ACC112 (cell line): Measurements from ENCODE around the gene CTBP2.
"Not testable (repeated sequence)": the region's sequence is repeated elsewhere in the genome, so short reads cannot be mapped to it uniquely, and the experiment has no call there.

ENCODE experiments used
- H2AFZ ChIP-seq: fragments of 200-600 bp; sonication (generic); one replicate; pipeline ENCODE4 v1.6.0; 2017; ENCODE audit warnings: antibody characterized with exemption, low read length; ENCODE audit not compliant: unreplicated experiment
- H3K27ac ChIP-seq: fragments of 200-600 bp; sonication (generic); 2 replicates; pipeline ENCODE4 v1.5.1; 2014; ENCODE audit warnings: low read depth, mild to moderate bottlenecking, antibody characterized with exemption, low read length, moderate library complexity
- H3K27me3 ChIP-seq: fragments of 200-600 bp; sonication (generic); 2 replicates; pipeline ENCODE4 v1.6.1; 2014; ENCODE audit warnings: mild to moderate bottlenecking, antibody characterized with exemption, low read length, moderate library complexity, mixed read lengths; ENCODE audit not compliant: insufficient read depth
- H3K36me3 ChIP-seq: fragments of 200-600 bp; sonication (generic); 2 replicates; pipeline ENCODE4 v1.6.1; 2016; ENCODE audit warnings: mild to moderate bottlenecking, antibody characterized with exemption, low read length, moderate library complexity, mixed read lengths; ENCODE audit not compliant: insufficient read depth
- H3K4me1 ChIP-seq: fragments of 200-600 bp; sonication (generic); one replicate; pipeline ENCODE4 v1.6.1; 2016; ENCODE audit warnings: low read length, mixed read lengths; ENCODE audit not compliant: insufficient read depth, unreplicated experiment, control insufficient read depth
- H3K4me3 ChIP-seq: fragments of 200-600 bp; sonication (generic); 2 replicates; pipeline ENCODE4 v1.5.1; 2014; ENCODE audit warnings: mild to moderate bottlenecking, low read depth, low read length
- H3K79me2 ChIP-seq: fragments of 200-600 bp; sonication (generic); one replicate; pipeline ENCODE4 v1.6.0; 2016; ENCODE audit warnings: low read length; ENCODE audit not compliant: control insufficient read depth, unreplicated experiment, insufficient read depth

The CTBP2 gene

DNA sequence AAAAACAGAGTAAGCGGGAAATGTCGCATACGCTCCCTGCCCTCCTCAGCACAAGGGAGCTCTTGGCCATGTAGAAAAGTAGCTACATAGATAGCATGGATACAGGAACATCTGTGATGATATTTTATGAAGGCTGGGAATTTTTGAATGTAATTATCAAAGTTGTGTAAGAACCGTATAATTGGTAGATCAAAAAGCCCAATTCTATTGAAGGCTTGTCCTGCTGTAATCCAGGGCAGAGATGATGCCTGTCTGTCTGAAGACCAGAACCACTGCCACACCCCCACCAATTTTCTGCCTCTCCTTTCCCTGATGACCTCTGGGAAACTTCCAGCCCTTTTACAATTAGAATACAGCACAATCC is 167.0 kb downstream of the CTBP2 start:
- Histone ChIP-seq H3K79me2 (peaks cover 3% of the 10 kb centered on the region), H3K36me3 (peaks cover 20% of the 10 kb centered on the region), H3K4me3 (no peak overlapping the region), H3K4me1 (no peaks in the 10 kb centered on the region), H2AFZ (no peak overlapping the region), H3K27ac (no peak overlapping the region), H3K27me3 (no peaks in the 10 kb centered on the region)

DNA sequence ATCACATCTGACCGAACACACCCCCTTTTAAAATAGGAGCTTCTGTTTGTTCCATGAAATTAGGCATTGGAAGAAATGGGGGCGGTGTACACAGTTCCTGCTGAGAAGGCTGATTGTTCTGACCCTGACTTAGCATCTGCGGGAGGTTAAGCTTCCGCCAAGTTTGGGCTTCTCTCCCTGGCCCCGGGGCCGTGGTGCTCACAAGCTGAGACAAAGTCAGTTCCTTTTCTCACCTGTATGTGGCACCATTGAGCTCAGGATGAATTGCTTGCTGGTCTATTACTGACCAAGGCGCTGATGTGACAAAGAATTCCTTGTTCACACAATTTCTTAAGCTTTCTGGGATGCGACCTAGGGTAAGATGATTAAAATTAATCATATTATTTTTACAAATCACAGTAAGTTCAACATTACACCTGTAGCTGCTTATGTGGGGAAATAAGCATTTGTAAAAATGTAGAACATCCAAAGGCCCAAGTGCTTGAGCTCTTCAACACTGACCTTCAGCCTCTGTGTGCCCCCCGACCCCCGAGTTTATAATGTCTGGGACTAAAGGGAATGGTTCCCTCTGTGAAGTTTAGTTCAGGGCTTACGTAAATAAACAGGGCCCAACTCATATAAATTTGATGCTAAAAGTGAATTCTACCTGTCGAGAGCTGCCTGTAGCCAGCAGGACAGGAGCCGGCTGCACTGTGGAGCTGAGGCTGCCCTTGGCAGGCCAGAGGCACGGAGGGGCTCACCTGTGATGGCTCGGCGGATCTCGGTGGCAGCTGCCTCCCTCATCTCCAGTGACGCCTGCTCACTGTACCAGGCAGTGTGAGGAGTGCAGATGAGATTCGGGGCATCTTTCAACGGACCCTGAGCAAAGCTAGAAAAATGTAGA is 167.7 kb downstream of the CTBP2 start:
- peaks cover 3% of the 10 kb centered on the region for H3K79me2 ChIP-seq
- no peak overlapping the region for H3K27ac ChIP-seq
- no peaks in the 10 kb centered on the region for H3K4me1 ChIP-seq
- peaks cover 25% of the 10 kb centered on the region for H3K36me3 ChIP-seq
- H2AFZ ChIP-seq = no peak overlapping the region
- no peaks in the 10 kb centered on the region for H3K27me3 ChIP-seq
- H3K4me3 ChIP-seq = no peak overlapping the region

DNA sequence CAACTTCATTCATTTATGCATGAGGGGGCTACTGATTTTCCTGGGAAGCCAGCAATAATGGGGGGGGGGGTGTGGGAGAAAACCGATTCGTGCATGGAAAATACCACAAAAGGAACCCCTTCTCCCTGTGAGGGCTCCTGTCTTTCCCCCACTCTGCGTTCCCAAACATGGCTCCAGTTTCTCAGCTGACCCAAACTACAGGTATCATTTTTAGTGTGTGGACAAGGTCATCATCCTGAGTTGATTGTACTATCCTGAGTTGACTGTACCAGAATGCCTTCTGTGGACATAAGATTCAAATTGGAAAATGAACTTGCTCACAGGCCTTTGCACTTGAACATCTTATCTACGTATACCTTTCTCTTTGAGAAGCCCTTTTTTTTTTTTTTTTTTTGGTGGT is 168.5 kb downstream of the CTBP2 start:
- Histone ChIP-seq H3K4me1 (no peaks in the 10 kb centered on the region), H3K36me3 (peaks cover 30% of the 10 kb centered on the region)

DNA sequence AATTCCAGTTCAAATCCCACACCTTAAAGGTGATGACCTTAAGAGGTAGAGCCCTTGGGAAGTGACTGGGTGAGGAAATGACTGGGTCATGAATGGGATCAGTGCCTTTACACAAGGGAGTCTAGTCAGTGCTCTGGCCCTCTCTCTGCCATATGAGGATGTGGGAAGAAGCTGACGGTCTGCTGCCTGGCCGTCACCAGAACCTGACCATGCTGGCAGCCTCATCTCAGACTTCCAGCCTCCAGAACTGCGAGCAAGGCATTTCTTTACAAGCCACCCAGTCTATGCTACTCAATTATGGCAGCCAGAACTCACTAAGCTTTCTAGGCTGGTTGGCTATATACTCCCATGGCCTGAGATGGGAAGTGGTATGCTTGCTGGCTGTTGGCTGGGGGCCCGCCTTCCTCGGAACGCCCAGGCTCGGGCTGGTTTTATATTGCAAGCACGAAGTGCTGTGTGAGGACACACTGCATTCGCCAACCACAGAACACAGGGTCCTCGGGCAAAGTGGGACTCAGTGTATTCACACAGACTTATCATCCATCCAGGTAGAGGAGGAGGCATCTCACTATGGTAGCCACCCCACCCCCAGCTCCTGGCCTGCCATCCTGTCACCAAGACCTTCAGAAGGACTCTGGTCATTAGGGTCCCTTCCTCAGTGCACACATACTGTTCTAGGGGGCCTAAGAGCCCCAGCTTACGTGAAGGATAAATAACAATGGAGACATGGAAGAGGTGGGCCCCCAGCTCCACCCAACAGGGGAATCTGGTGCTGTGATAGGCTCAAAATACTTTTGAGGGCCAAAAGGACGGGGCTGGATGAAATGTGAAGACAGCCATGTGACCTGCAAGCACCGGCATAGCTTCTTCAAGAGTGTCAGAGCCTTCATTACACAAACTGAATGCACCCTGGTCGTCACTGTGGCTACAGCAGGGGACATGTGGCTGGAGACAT is 169.4 kb downstream of the CTBP2 start:
- H3K27me3 ChIP-seq = no peaks in the 10 kb centered on the region
- peaks cover 3% of the 10 kb centered on the region for H3K79me2 ChIP-seq
- no peak overlapping the region for H3K27ac ChIP-seq
- peaks cover 35% of the 10 kb centered on the region for H3K36me3 ChIP-seq
- no peaks in the 10 kb centered on the region for H3K4me1 ChIP-seq
- no peak overlapping the region for H2AFZ ChIP-seq
- no peak overlapping the region for H3K4me3 ChIP-seq

More for the DNA sequence above, 168.5 kb downstream of the CTBP2 start:
- no peak overlapping the region for H3K27ac ChIP-seq
- H3K79me2 ChIP-seq = peaks cover 3% of the 10 kb centered on the region
- no peak overlapping the region for H2AFZ ChIP-seq
- H3K27me3 ChIP-seq = no peaks in the 10 kb centered on the region
- H3K4me3 ChIP-seq = no peak overlapping the region

DNA sequence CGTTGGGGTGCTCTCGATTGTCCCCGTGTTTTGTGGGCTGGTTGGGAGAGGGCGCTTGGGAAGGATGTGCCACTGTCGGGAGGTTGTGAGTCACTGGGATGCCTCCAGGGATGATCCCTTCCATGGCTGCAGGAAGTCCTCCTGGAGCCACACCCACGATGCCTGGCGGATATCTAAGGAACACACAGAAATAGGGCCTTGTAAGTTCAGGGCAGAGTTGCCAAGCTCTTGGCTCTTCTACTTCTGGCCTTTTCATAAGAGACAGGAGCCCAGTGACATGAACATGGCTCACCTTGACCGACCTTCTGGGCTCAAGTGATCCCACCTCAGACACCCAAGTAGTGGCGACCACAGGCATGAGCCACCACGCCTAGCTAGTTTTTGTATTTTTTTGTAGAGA is 170.8 kb downstream of the CTBP2 start:
- H3K36me3 ChIP-seq = peaks cover 39% of the 10 kb centered on the region
- no peaks in the 10 kb centered on the region for H3K4me1 ChIP-seq
- peaks cover 3% of the 10 kb centered on the region for H3K79me2 ChIP-seq
- H3K27ac ChIP-seq = no peak overlapping the region
- no peak overlapping the region for H3K4me3 ChIP-seq
- no peaks in the 10 kb centered on the region for H3K27me3 ChIP-seq
- H2AFZ ChIP-seq = no peak overlapping the region

DNA sequence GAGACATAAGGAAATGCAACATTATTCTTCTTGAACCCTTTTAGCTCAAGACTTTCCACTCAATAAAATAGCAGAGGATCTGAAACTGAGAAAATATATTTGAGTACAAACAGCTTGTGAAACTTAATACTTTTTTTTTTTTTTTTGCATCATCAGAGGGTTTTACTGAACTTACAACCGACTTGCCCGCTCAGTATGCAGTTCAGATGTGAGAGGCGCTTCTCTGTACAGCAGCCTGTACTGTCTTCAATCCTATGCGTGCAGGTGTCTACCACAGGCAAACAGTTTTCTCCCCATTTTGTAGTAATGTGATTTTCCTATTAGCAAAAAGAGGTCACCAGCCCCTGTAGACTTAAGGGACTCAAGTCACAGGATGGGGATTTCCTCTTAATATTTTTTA is 171.6 kb downstream of the CTBP2 start:
- not testable (repeated sequence) for H3K4me1 ChIP-seq, H3K27ac ChIP-seq, H3K27me3 ChIP-seq, H3K4me3 ChIP-seq, H3K79me2 ChIP-seq, H2AFZ ChIP-seq
- peaks cover 43% of the 10 kb centered on the region for H3K36me3 ChIP-seq

DNA sequence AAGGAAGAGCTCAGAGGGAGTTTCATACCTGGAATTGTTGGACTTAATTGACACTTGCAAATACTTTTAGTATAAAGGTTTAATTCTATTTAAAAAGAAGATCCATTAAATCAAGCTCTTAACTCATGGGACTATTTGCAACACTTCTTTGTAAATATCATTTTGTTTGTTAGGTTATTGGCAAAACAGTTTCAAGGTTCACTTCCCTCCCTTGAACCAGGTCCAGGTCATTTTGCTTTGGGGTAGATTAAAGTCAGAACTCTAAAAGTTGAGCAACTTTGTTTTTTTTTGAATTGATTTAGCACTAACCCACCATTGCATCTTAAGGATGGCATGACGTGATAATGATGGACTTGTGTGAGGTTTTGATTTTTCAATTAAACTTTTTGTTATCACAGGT is 172.6 kb downstream of the CTBP2 start:
- peaks cover 41% of the 10 kb centered on the region for H3K36me3 ChIP-seq

DNA sequence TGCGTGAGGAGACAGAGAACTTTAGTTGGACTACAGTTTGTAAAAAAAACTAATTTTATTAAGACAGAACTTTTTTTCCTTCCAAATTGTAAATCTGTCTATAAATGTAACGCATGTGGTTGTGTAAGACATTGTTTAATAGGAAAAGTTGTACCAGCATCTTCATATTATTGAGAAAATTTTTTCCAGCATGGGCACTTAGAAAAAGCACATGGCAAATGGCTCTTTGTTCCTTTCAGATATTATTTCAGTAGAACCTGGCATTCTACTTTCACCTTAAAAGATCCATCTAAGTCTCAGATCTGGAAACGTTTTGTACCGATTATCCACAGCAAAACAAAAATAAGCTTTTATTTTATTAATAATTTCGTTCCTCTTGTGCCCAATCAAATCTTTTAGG is 175.2 kb downstream of the CTBP2 start:
- Histone ChIP-seq H2AFZ (no peak overlapping the region), H3K79me2 (no peaks in the 10 kb centered on the region), H3K4me3 (no peak overlapping the region), H3K36me3 (peaks cover 29% of the 10 kb centered on the region), H3K27ac (no peak overlapping the region), H3K27me3 (no peaks in the 10 kb centered on the region), H3K4me1 (no peaks in the 10 kb centered on the region)

More for the DNA sequence above, 172.6 kb downstream of the CTBP2 start:
- peaks cover 3% of the 10 kb centered on the region for H3K79me2 ChIP-seq
- no peak overlapping the region for H3K4me3 ChIP-seq
- H3K27ac ChIP-seq = no peak overlapping the region
- H3K4me1 ChIP-seq = no peaks in the 10 kb centered on the region
- H2AFZ ChIP-seq = no peak overlapping the region
- H3K27me3 ChIP-seq = no peaks in the 10 kb centered on the region

DNA sequence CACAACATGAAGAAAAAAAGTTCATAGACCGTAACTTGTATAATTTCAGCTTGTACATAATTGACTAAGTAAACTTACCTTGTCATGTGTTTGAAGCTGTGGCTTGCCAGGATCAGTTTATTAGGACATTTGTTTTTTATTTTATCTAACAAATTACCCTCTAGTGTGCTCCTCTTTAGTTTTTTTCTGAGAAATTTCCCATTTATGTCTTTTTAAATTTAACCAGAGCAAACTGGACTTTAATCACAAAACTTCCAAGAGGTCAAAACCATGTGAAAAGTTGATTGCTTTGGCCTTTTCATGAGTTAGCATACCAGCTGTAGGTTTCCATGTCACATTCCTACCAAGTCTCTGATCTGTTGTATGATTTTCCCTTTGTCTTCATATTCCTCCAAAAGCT is 176.0 kb downstream of the CTBP2 start:
- Histone ChIP-seq H3K36me3 (peaks cover 29% of the 10 kb centered on the region), H3K4me1 (no peaks in the 10 kb centered on the region), H3K27ac (no peak overlapping the region), H3K27me3 (no peaks in the 10 kb centered on the region), H3K4me3 (no peak overlapping the region), H2AFZ (no peak overlapping the region), H3K79me2 (no peaks in the 10 kb centered on the region)

DNA sequence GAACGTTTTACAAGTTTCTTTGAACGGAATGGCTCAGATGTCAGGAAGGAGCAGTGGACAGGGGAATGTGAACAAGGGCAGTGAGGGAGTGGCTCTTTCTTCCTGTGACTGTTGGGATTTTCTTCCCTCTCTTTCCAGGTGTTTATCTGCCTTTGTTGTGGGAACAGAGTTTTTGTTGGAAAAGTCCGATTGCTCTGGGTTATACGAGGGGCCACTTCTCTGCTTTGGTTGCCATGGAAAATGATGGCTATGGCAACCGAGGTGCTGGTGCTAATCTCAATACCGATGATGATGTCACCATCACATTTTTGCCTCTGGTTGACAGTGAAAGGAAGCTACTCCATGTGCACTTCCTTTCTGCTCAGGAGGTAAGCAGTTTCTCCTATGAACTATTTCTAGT is 177.0 kb downstream of the CTBP2 start:
- Histone ChIP-seq H3K4me3 (no peak overlapping the region), H3K79me2 (no peaks in the 10 kb centered on the region), H3K27ac (no peak overlapping the region), H3K36me3 (peaks cover 29% of the 10 kb centered on the region), H2AFZ (no peak overlapping the region), H3K4me1 (no peaks in the 10 kb centered on the region), H3K27me3 (no peaks in the 10 kb centered on the region)
